Measurements from ENCODE around the gene STX3.

STX3 gene

DNA sequence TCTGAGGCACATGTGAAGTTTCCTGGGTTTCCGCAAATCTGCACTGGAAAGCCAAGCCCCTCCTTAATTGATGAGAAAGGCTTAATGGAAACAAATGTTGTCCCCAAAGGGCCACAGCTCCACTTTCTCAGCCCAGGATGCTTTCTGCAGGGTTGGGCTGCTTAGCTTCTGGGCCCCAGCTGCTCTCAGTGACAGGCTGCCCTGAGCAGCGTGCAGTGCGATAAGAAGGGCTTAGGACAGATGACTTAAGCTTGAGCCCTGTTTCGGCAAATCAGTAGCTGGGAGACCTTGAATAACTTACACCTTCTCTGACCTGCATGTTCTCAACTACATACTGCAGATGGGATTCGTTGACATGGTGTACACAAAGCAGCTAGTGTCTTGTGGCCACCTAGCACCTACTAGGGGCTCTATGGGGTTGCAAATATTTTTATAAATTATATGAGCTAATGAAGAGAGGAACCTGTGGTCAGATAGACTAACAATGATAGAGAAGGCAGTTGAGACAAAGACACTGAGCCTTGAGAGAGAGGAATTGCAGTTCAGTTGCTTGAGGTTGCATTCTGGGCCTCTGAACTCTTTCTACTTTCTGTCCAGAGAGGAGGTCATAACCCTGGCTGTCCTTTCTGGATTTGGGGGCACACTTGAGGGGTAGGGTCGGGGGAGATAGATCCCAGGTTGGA is 11.5 kb downstream of the STX3 start:
- TF ChIP-seq, protein P1, sequence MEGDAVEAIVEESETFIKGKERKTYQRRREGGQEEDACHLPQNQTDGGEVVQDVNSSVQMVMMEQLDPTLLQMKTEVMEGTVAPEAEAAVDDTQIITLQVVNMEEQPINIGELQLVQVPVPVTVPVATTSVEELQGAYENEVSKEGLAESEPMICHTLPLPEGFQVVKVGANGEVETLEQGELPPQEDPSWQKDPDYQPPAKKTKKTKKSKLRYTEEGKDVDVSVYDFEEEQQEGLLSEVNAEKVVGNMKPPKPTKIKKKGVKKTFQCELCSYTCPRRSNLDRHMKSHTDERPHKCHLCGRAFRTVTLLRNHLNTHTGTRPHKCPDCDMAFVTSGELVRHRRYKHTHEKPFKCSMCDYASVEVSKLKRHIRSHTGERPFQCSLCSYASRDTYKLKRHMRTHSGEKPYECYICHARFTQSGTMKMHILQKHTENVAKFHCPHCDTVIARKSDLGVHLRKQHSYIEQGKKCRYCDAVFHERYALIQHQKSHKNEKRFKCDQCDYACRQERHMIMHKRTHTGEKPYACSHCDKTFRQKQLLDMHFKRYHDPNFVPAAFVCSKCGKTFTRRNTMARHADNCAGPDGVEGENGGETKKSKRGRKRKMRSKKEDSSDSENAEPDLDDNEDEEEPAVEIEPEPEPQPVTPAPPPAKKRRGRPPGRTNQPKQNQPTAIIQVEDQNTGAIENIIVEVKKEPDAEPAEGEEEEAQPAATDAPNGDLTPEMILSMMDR (IDR thresholded peaks at IDR 0.05; ENCODE audit: control insufficient read depth, insufficient read depth, low read depth, low read length, missing control alignments): no peak
- H3K4me3 ChIP-seq (ENCODE audit: control insufficient read depth, low read depth, low read length): no peak overlapping the region
- no peak for DNase-seq (ENCODE audit: low read depth)

DNA sequence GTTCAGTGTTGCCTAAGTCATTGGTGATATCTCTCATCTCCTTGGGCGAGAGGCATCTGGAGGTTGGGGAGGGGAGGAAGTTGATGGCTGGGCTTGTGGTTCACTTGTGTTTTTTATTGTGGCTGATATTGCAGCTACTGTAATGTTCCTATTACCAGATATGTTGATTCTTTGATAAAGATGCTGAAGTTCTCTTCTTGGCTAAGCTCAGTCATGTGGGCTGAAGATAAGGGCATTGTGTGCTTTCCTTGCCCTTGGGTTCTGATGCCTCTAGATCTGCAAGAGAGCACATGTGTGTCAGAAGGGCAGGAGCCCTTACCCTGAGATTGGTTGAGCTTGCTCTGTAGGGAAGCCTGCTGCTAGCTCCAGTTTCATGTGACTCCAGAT is 12.0 kb downstream of the STX3 start:
- TF ChIP-seq, protein P1 (IDR thresholded peaks at IDR 0.05; ENCODE audit: control insufficient read depth, insufficient read depth, low read depth, low read length, missing control alignments): no peak
- no peak for DNase-seq (ENCODE audit: low read depth)
- H3K4me3 ChIP-seq (ENCODE audit: control insufficient read depth, low read depth, low read length): no peak overlapping the region

DNA sequence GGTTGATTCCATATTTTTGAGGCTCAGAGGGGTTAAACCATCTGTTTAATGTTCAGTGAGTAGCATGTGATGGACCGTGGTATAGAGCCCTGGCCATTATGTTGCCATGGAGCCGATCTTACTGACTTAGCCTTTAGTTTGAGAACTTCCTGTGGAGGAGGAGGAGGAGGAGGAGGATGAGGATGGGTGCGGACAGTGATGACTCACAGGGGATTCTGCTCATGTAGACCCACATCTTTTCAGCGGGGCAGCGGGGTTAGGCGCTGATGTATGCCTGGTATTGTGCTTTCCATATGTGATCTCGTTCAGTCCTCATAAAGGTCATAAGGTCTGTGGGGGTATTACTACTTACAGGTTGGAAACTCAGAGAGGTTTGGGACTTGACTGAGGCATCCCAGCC is 13.9 kb downstream of the STX3 start:
- no peak for DNase-seq (ENCODE audit: low read depth)
- TF ChIP-seq, protein P1 (IDR thresholded peaks at IDR 0.05; ENCODE audit: control insufficient read depth, insufficient read depth, low read depth, low read length, missing control alignments): no peak
- H3K4me3 ChIP-seq (ENCODE audit: control insufficient read depth, low read depth, low read length): no peak overlapping the region

DNA sequence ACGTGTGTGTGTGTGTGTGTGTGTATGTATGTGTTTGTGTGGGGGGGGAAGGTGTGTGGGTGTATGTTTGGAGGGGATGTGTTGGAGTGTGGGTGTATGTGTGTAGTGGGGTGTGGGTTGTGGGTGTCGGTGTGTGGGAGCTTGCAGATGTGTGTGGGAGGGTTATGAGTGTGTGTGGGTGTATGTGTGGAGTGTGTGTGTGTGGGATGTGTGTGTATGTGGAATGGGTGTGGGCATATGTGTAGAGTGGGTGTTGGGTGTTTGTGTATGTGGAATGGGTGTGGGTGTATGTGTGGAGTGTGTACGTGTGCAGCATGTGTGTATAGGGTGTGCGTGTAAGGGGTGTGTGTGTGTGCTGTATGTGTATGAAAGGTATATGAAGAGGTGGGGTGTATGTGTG is 14.7 kb downstream of the STX3 start:
- no peak overlapping the region for H3K4me3 ChIP-seq (ENCODE audit: control insufficient read depth, low read depth, low read length)
- TF ChIP-seq, protein P1 (IDR thresholded peaks at IDR 0.05; ENCODE audit: control insufficient read depth, insufficient read depth, low read depth, low read length, missing control alignments): no peak
- DNase-seq (ENCODE audit: low read depth): no peak

DNA sequence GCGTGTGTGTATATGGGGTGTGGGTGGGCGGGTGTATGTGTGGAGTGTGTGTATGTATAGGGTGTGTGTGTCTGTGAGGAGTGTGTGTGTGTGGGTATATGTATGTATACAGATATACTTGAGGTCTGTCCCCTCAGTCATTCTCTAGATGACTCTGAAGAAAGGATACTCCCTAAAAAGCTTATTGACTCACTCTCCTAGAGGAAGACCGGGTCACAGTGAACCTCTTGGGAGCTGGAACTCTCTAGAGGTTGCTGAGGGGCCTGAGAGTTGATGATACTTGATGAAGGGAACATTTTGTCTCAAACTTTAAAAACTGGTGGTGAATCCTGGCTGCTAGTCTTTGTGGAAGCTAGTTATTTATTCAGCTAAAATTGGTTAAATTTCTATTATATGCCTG is 15.1 kb downstream of the STX3 start:
- no peak for DNase-seq (ENCODE audit: low read depth)
- TF ChIP-seq, protein P1 (IDR thresholded peaks at IDR 0.05; ENCODE audit: control insufficient read depth, insufficient read depth, low read depth, low read length, missing control alignments): no peak
- H3K4me3 ChIP-seq (ENCODE audit: control insufficient read depth, low read depth, low read length): no peak overlapping the region

DNA sequence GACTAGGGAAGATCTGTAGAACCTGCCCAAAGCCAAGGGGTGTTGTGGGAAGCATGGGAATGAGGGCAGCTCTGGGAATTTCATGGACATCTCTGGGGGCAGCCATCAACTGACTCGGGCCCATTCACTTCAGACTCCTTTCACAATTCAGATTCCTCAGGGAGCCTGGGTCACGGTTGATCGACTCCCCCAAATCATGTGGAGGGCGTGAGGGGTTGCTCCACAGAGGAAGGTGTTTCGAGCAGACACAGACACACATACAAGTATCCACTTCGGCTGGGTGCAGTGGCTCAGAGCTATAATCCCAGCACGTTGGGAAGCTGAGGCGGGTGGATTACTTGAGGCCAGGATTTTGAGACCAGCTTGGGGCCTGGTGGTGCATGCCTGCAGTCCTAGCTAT is 15.7 kb downstream of the STX3 start:
- no peak for DNase-seq (ENCODE audit: low read depth)
- no peak overlapping the region for H3K4me3 ChIP-seq (ENCODE audit: control insufficient read depth, low read depth, low read length)
- TF ChIP-seq, protein P1 (IDR thresholded peaks at IDR 0.05; ENCODE audit: control insufficient read depth, insufficient read depth, low read depth, low read length, missing control alignments): no peak
